SIG-M5 (cell line): Measurements from ENCODE around the gene ID2.

Experiments
- DNase-seq: peaks from one replicate; lab custom pipeline; 2025; lab: John Stamatoyannopoulos, UW

ID2 gene, protein sequence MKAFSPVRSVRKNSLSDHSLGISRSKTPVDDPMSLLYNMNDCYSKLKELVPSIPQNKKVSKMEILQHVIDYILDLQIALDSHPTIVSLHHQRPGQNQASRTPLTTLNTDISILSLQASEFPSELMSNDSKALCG

DNA sequence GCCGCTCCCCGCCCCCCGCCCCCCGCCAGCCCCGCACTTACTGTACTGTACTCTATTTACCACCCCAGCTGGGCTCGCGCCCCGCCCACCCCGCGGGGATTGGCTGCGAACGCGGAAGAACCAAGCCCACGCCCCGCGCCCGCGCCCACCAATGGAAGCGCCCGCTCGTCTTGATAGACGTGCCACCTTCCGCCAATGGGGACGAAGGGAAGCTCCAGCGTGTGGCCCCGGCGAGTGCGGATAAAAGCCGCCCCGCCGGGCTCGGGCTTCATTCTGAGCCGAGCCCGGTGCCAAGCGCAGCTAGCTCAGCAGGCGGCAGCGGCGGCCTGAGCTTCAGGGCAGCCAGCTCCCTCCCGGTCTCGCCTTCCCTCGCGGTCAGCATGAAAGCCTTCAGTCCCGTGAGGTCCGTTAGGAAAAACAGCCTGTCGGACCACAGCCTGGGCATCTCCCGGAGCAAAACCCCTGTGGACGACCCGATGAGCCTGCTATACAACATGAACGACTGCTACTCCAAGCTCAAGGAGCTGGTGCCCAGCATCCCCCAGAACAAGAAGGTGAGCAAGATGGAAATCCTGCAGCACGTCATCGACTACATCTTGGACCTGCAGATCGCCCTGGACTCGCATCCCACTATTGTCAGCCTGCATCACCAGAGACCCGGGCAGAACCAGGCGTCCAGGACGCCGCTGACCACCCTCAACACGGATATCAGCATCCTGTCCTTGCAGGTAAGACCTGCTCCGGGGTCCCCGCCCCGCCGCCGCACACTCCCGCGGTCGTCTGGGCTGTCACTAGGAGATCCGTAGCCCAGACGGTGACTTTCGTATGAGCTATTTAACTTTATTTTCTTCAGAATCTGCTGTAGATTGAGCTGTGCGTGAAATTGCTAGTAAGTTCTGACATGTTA is at the start of gene ID2:
Gene ID2 (plus strand): TSS at position 271 of the 907 bp plus-strand sequence. CDS start 110 bp downstream, at position 381.
- peak; percentile 74 for DNase-seq

DNA sequence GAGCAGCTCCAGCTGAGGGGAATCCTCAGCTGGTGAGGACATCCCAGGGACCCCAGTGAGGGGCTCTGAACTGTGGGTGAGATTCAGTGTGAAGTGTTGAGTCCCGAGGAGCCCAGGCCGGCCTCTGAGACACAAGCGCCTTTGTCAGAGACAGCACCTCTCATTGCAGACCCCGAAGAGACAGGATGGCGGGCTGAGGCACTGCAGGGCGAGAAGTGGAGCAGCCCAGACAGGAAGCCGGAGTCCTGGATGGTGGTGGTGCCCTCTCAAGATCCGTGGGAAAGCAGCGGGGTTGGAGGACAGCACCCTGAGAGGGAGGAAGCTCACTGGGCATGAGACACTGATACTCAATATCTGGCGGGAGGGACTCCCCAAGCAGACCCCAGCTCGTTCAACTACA is 49.1 kb upstream of the ID2 start:
- DNase-seq: no peak

- DNase-seq: no peak
Measured at GRCh38 chr2:8633186-8633734, 48.6 kb upstream of the ID2 start.

DNA sequence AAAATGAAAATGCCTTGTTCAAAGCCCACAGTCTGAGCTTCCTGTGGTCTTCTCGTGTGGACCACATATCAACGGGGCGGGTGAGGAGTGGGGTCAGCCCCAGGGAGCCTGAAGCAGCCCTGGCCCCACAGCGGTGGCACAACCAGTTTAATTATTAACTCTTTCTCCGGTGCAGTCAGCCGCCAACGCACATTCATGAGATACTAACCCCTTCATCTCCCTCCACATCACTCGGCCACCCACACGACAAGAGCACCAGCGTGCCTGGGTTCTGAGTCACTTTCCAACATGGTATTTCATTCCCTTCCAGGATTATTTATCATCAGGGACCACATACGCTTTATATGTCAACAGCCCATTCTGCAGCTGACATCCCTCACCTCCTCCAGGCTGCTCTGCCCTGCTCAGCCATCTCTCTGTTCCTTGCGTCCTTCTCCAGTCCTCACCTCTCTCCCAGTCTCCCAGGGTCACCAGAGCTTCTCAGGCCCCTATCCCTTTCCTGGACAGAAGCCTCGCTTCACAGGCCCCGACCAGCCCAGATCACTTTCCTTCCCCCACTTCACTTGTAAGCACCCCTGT is 48.0 kb upstream of the ID2 start:
- no peak for DNase-seq

- DNase-seq: no peak
Measured at GRCh38 chr2:8634466-8635172, 47.2 kb upstream of the ID2 start.

DNA sequence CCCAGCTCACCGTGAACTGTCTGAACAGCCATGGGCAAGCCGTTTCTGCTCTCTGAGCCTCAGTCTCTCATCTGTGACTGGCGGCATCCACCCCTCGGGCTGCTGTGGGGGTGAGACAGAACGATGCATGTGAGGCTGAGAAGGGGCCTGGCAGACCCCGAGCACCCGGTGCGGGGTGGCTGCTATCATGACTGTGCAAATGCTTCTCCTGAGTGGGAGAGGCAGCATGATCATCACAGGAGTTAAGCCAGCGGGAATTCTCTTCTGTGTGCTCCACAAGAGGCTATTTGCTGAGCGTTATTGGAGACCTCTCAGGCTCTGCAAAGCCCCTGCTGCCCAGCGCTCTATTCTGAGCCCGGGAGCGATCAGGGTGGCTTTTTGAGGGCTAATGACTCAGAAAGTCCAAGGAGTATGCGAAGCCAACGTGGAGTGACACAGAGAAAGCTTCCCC is 45.8 kb upstream of the ID2 start:
- DNase-seq: no peak

GRCh38 chr2:8636721-8637636 is 44.9 kb upstream of the ID2 start:
- no peak for DNase-seq

- no peak for DNase-seq
Measured at GRCh38 chr2:8638327-8638726, 43.5 kb upstream of the ID2 start.

DNA sequence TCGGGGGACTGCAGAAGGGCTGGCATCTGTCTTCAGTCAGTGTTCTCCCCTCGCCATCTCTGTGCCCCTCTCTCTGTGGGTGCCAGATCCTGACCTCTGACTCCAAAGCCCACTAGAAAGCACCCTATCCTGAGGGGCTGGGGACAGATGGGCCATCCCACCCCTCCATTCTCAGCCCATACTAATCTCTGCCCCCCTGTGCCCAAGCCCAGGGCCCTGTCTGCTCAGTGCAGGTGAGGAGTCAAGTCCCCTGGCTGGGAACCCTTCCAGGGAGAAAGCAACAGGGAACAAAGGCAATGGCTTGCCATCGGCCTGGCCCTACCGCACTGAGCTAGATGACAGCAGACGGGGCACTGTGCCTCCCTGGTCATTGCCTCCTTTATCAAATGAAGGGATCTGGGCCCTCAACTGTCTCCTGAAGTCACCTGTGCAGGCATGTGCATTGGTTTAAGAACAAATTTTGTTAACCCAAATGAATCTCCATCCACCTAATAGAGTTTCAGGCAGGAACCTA is 42.7 kb upstream of the ID2 start:
- DNase-seq: no peak

DNA sequence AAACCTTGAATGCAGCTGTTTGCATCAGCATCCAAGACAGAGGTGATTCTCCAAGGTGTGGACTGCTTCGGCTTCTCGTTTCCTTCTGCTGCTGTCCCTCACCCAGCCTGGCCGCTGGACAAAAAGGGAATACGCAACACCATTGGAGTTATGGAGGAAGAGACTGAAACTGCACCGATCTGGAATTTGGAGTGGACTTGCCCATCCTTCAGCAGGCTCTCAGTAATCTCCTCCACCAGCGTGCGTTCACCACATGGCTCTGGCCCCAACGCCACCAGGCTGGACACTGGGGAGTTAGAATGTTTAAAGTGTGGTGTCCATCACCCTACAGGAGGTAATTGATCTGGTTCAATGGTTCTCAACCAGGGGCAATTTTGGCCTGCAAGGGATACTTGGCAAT is 41.4 kb upstream of the ID2 start:
- no peak for DNase-seq

GRCh38 chr2:8641301-8641965 is 40.4 kb upstream of the ID2 start:
- no peak for DNase-seq

- no peak for DNase-seq
Measured at GRCh38 chr2:8642366-8643068, 39.3 kb upstream of the ID2 start.

DNA sequence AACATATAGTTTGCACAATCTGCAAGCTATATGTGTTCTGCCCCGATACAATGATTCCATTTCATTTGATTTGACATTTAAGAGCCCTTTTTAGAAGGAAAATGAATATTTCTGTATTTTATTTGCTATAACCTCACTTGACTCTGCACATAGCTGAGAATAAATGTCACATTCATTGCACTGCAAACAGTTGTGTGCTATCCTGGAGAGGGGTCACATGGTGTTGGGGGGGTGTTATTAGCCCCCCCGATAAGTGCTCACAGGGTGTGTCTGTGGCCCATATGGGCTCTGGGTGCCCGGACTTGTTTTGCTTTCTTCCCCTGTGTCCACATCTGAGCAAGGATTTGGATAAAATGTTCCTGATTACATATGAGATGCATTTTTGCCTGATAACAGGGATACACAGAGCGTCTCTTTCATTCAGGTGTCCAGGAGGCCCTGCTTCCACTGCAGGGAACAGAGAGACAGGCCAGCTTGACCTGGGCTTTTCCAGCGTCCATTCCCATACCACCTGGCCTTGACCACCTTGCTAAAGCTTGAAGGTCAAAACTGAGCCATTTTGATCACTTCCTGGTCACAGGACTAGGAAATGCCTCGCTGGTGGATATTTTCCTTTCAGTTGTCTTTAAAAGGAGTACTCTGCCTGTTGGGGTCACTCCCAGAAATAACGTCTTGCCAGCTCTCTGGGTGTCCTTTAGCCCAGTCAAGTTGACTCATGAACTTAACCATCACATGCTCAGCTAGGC is 38.4 kb upstream of the ID2 start:
- DNase-seq: no peak

DNA sequence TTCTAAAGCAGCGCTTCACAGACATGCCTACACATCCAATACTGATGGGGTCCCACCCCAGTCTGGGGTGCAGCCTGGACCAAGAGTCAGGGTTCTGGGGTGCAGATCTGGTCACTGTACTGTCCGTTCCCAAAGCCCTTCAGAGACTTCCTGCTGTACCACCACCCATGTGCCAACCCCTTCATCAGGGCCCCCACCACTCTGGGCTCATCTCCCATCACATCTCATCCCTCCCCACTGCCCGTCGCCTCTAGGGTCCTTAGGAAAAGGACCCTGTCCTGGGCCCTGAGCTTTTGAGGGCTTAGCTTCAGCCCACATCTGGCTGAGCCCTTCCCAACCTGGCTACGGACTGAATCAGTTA is 37.9 kb upstream of the ID2 start:
- DNase-seq: no peak

DNA sequence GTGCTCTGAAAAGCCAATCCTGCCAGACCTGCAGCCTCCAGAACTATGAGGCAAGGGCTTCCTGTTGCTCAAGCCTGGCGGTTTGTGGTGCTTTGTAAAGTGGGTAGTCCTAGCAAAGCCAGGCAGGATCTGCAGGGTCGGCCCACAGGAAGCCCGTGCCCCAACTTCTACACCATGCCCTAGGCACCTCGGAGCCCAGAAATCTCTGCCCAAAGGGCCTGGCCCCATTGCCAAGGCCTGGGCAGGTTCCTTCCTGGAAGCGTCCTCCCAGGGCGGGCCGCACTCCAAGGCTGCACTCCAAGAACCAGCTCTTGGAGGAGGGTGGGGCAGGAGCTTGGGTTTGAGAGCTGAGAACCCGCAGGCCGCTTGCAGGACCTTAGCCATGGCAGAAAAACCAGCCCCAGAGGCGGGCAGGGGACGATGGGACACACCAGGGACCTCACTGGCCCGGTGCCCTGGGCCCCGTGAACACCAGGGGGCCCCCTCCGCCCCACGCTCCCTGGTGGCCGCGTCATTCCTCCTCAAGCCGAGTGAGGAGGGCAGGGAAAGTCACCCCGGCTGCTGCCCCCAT is 37.2 kb upstream of the ID2 start:
- peak; percentile 4 for DNase-seq

DNA sequence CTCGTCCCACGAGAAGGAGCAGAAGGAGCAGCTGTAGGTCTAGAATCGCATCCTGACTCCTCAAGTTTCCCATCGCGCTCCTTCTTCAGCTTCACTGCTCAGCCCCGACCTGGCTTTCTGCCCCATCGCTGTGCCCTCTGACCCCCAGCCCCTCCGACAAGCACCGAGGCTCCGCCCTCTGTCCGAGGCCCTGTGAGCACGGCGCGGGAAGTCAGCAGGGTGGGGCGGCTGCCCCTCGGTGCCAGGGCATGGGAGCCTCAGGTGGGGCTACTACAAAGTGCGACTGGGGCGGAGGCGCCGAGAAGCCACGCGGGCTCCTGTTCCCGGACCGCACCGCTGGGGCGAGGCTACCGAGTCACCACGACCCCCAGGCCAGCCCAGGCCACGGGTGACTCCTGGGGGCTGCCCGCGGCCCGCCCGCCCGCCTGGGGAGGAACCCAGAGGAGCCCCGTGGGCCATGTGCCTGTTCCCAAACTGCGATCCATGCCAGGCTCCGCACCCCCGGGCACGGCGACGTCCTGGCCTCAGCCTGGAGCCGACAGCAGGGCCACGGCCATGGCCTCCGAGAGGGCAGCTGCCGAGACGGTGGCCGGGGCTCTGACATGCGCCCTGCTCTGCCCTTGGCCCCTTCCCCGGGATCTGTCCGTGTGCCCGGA is 36.6 kb upstream of the ID2 start:
- DNase-seq: no peak

GRCh38 chr2:8646731-8647461 is 35.0 kb upstream of the ID2 start:
- no peak for DNase-seq

DNA sequence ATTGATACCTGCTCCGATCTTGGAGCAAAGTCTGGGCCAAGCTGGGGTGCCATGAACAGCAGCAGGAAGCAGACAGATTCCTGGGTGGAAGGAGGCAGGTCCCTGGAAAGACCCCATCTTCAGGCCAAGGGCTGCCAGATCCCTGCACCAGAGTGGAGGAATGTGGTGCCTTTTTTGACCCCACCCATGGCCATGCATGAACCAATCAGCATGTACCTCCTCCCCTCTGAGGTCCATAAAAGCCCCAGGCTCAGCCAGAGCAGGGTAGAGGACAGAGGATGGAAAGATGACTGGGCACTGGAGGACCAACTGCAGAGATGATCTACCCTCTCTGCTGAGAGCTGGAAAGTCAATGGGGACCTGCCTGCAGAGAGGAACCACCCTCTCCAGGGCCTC is 34.4 kb upstream of the ID2 start:
- DNase-seq: no peak
